Mucosa of stomach (tissue), 1 donor: Measurements from ENCODE around the gene TREML1.

ENCODE experiments used
- H3K27me3 ChIP-seq: one replicate; pipeline ENCODE4 v1.7.0; 2013; ENCODE audit warnings: mild to moderate bottlenecking, low read length; ENCODE audit not compliant: control insufficient read depth, insufficient read depth
- H3K36me3 ChIP-seq: one replicate; pipeline ENCODE4 v1.7.0; 2013; ENCODE audit warnings: low read length; ENCODE audit not compliant: control insufficient read depth, insufficient read depth
- H3K4me1 ChIP-seq: one replicate; pipeline ENCODE4 v1.7.0; 2013; ENCODE audit warnings: mild to moderate bottlenecking, low read length; ENCODE audit not compliant: control insufficient read depth, insufficient read depth
- H3K4me3 ChIP-seq: one replicate; pipeline ENCODE4 v1.7.0; 2013; ENCODE audit warnings: low read length
- H3K9ac ChIP-seq: one replicate; pipeline ENCODE4 v1.7.0; 2013; ENCODE audit warnings: mild to moderate bottlenecking, low read length, moderate library complexity
- H3K9me3 ChIP-seq: one replicate; pipeline ENCODE4 v1.7.0; 2013; ENCODE audit warnings: mild to moderate bottlenecking, low read length, moderate library complexity; ENCODE audit not compliant: control insufficient read depth
- donor health status: Pancreatic carcinoma.

TREML1 gene

GRCh38 chr6:41157323-41157722, 3.2 kb upstream of the TREML1 start:
- no peak overlapping the region for H3K9ac ChIP-seq
- no peaks in the 10 kb centered on the region for H3K9me3 ChIP-seq
- H3K27me3 ChIP-seq, result peaks cover 16% of the 10 kb centered on the region
- H3K4me1 ChIP-seq, result no peaks in the 10 kb centered on the region
- H3K36me3 ChIP-seq, result no peaks in the 10 kb centered on the region
- no peak overlapping the region for H3K4me3 ChIP-seq

GRCh38 chr6:41156771-41157170, 2.6 kb upstream of the TREML1 start:
- no peak overlapping the region for H3K4me3 ChIP-seq

GRCh38 chr6:41156001-41156400, 1.9 kb upstream of the TREML1 start:
- Histone ChIP-seq H3K4me3 (no peak overlapping the region), H3K36me3 (no peaks in the 10 kb centered on the region), H3K27me3 (peaks cover 16% of the 10 kb centered on the region), H3K9ac (no peak overlapping the region), H3K9me3 (no peaks in the 10 kb centered on the region), H3K4me1 (no peaks in the 10 kb centered on the region)

More at GRCh38 chr6:41156771-41157170, 2.6 kb upstream of the TREML1 start:
- Histone ChIP-seq H3K4me1 (no peaks in the 10 kb centered on the region), H3K9ac (no peak overlapping the region), H3K9me3 (no peaks in the 10 kb centered on the region), H3K27me3 (peaks cover 16% of the 10 kb centered on the region), H3K36me3 (no peaks in the 10 kb centered on the region)

GRCh38 chr6:41155132-41155805, 1.1 kb upstream of the TREML1 start:
- H3K27me3 ChIP-seq, result peaks cover 16% of the 10 kb centered on the region
- no peaks in the 10 kb centered on the region for H3K36me3 ChIP-seq
- H3K4me1 ChIP-seq, result no peaks in the 10 kb centered on the region
- no peak overlapping the region for H3K9ac ChIP-seq
- no peaks in the 10 kb centered on the region for H3K9me3 ChIP-seq
- no peak overlapping the region for H3K4me3 ChIP-seq

- H3K36me3 ChIP-seq, result no peaks in the 10 kb centered on the region
- H3K9me3 ChIP-seq, result no peaks in the 10 kb centered on the region
- no peak overlapping the region for H3K9ac ChIP-seq
- H3K27me3 ChIP-seq, result peaks cover 16% of the 10 kb centered on the region
- H3K4me3 ChIP-seq, result no peak overlapping the region
- no peaks in the 10 kb centered on the region for H3K4me1 ChIP-seq
Measured at GRCh38 chr6:41153451-41153850, 696 bp downstream of the TREML1 start.

- peaks cover 8% of the 10 kb centered on the region for H3K27me3 ChIP-seq
Measured at GRCh38 chr6:41150671-41151070, 3.5 kb downstream of the TREML1 start.

GRCh38 chr6:41147917-41148316, 6.2 kb downstream of the TREML1 start:
- H3K9me3 ChIP-seq, result no peaks in the 10 kb centered on the region
- no peak overlapping the region for H3K9ac ChIP-seq
- H3K36me3 ChIP-seq, result no peaks in the 10 kb centered on the region
- H3K4me1 ChIP-seq, result no peaks in the 10 kb centered on the region
- no peak overlapping the region for H3K4me3 ChIP-seq
- H3K27me3 ChIP-seq, result no peaks in the 10 kb centered on the region

More at GRCh38 chr6:41150671-41151070, 3.5 kb downstream of the TREML1 start:
- Histone ChIP-seq H3K9me3 (no peaks in the 10 kb centered on the region), H3K4me3 (no peak overlapping the region), H3K9ac (no peak overlapping the region), H3K4me1 (no peaks in the 10 kb centered on the region), H3K36me3 (no peaks in the 10 kb centered on the region)

GRCh38 chr6:41136911-41137310, 17.2 kb downstream of the TREML1 start:
- Histone ChIP-seq H3K27me3 (no peaks in the 10 kb centered on the region), H3K4me1 (no peaks in the 10 kb centered on the region), H3K4me3 (no peak overlapping the region), H3K9me3 (no peaks in the 10 kb centered on the region), H3K36me3 (no peaks in the 10 kb centered on the region), H3K9ac (no peak overlapping the region)

- H3K27me3 ChIP-seq, result no peaks in the 10 kb centered on the region
- no peaks in the 10 kb centered on the region for H3K9me3 ChIP-seq
- H3K4me3 ChIP-seq, result no peak overlapping the region
- no peak overlapping the region for H3K9ac ChIP-seq
- no peaks in the 10 kb centered on the region for H3K4me1 ChIP-seq
- no peaks in the 10 kb centered on the region for H3K36me3 ChIP-seq
Measured at GRCh38 chr6:41135062-41135832, 18.9 kb downstream of the TREML1 start.

- Histone ChIP-seq H3K9me3 (no peaks in the 10 kb centered on the region), H3K4me1 (no peaks in the 10 kb centered on the region), H3K9ac (no peak overlapping the region), H3K4me3 (no peak overlapping the region), H3K27me3 (no peaks in the 10 kb centered on the region), H3K36me3 (no peaks in the 10 kb centered on the region)
Measured at GRCh38 chr6:41132254-41132653, 21.9 kb downstream of the TREML1 start.

GRCh38 chr6:41125282-41125681, 28.9 kb downstream of the TREML1 start:
- Histone ChIP-seq H3K27me3 (no peaks in the 10 kb centered on the region), H3K9me3 (no peaks in the 10 kb centered on the region), H3K4me1 (no peaks in the 10 kb centered on the region), H3K4me3 (no peak overlapping the region), H3K36me3 (no peaks in the 10 kb centered on the region), H3K9ac (no peak overlapping the region)

GRCh38 chr6:41122918-41123317, 31.2 kb downstream of the TREML1 start:
- Histone ChIP-seq H3K4me3 (no peak overlapping the region), H3K27me3 (no peaks in the 10 kb centered on the region), H3K36me3 (no peaks in the 10 kb centered on the region), H3K9ac (no peak overlapping the region), H3K4me1 (no peaks in the 10 kb centered on the region), H3K9me3 (no peaks in the 10 kb centered on the region)
